GM15510 (cell line): ENCODE data around the gene CCDC12.

Source experiments
- POLR2A ChIP-seq: IDR thresholded peaks from 3 replicates; pipeline ENCODE4 v1.6.1; 2011; ENCODE audit warnings: borderline replicate concordance; ENCODE audit not compliant: insufficient read length; ENCODE audit errors: extremely low read depth

The CCDC12 gene

DNA sequence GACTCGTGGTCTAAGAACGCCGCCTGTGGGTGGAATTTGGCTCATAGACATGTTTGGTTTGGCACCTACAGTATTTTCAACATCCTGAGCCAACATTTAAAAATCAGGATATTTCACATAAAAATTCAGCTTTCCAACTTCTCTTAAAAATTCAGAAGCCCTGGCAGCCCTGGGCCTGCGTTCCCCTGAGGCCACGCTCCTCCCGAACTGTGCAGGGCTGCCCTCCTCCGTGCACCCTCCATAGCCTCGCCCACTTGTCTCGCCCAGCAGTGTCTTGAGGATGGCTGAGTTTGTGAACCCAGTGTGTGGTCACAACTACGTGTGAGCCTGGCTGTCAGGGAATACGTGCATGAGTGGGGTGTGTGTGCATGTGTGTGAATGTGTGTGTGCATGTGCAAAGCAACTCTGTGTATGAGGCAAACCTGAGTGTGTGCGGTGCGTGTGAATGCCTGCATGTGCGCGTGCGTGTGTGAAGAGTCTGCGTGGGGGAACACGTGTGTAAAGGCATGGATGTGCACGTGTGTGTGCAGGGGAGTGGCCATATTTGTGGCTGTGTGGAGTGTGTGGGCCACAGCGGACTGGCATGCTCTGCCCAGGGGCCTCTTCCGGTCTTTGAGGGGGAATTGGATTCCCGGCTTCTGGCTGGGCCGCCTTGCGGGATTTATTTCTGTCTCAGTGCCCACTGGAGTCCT, 68.1 kb downstream of the CCDC12 start:
- no peak for TF ChIP-seq POLR2A

DNA sequence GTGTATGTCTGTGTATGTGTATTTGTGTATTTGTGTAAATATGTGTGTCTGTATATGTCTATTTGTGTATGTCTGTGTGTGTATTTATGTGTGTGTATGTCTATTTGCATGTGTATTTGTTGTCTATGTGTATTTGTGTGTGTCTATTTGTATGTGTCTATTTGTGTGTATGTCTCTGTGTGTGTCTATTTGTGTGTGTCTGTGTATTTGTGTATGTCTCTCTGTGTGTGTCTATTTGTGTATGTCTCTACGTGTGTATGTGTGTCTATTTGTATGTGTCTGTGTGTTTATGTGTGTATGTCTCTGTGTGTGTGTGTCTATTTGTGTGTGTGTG, 68.6 kb downstream of the CCDC12 start:
- TF ChIP-seq POLR2A: no peak

DNA sequence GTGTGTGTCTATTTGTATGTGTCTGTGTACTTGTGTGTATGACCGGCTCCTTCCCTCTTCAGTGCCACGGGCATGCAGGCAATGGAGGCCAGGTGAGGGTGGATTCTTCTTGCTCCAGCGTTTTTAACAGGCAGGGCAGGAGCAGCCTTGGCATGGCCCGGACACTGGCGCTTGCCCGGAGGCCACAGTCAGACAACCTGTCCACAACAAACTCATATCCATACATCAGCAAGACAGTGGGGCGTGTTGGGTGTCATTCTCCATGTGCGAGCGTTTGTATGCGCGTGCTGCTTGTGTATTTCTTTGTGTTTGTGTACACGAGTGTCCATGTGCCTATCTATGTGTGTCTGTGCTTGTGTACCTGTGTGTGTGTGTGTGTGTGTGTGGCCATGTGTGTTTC, 69.3 kb downstream of the CCDC12 start:
- TF ChIP-seq POLR2A: no peak

DNA sequence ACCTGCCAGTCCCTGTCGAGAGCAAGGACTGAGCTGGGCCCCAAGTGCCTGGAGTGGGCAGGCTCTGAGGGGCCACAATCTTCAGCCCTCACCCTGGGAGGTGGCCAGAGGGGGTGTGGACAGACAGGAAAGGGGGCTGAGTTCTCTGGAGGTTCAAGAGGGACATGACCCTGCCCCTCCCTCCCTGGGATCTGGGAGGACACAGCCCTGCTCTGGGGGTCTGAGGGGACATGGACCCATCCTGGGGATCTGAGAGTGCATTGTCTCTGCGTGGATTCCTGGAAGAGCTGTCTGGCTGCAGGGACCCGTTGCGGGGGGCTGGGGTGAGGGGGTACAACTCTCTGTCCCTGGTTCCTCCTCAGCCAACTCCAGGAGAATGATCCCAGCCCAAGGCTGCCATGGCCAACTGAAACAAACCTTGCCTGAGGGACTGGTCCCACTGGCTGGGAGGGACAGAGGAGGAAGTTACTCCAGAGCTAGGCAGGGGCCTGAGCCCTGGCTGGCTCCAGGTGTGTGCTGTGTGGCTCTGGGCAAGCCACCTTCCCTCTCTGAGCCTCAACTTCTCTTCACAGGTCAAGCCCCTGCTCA, 70.0 kb downstream of the CCDC12 start:
- TF ChIP-seq POLR2A: no peak

DNA sequence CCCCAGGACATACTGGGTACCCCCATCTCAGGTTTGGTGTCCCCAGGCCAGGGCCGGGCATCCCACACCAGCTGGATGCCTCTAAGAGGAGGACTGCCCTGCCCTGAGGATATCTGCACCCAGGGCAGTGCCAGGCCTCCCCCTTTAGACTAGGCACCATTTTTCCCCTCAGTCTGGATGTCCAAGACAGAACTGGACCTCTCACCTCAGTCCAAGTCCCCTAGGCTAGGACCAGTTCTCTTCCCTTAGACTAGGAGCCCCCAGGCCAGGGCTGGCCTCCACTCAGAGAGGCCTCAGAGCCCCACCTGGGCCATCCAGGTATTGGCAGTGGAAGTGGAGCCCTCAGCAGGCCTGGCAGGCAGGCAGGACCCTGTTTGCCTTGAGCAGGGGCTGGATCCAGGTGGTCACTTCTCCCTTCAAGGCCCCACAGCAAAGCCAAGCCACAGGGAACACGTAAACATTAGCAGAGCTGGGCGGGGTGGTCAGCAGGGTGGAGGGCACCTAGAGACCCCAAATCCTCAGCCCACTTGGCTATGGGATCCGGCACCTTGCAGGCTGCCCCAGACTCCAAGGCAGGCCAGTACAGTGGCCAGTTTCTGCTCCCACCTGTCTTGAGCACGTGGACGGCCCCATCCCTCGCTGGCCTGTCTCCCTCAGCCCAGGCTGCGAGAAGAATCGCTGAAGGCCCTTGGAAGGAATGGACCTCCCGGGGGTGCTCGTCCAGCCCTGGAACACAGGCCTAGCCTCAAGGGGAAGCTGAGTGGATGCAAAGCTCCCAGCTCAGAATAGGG, 70.7 kb downstream of the CCDC12 start:
- no peak for TF ChIP-seq POLR2A

DNA sequence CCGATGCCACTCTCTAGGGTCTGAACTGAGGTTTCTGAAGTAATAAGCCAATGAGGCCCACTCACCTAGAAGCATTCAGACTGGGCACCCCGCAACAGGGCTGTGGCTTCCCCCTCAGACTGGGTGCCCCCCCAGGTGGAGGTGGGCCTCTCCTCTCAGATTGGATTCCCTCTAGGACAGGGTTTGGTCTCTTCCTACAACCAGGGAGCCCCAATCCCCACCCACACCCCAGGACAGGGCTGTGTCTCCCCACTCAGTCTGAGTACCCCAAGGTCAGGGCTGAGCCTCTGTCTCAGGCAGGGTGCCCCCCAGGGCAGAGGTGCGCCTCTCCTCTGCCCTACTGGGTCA, 71.4 kb downstream of the CCDC12 start:
- no peak for TF ChIP-seq POLR2A

DNA sequence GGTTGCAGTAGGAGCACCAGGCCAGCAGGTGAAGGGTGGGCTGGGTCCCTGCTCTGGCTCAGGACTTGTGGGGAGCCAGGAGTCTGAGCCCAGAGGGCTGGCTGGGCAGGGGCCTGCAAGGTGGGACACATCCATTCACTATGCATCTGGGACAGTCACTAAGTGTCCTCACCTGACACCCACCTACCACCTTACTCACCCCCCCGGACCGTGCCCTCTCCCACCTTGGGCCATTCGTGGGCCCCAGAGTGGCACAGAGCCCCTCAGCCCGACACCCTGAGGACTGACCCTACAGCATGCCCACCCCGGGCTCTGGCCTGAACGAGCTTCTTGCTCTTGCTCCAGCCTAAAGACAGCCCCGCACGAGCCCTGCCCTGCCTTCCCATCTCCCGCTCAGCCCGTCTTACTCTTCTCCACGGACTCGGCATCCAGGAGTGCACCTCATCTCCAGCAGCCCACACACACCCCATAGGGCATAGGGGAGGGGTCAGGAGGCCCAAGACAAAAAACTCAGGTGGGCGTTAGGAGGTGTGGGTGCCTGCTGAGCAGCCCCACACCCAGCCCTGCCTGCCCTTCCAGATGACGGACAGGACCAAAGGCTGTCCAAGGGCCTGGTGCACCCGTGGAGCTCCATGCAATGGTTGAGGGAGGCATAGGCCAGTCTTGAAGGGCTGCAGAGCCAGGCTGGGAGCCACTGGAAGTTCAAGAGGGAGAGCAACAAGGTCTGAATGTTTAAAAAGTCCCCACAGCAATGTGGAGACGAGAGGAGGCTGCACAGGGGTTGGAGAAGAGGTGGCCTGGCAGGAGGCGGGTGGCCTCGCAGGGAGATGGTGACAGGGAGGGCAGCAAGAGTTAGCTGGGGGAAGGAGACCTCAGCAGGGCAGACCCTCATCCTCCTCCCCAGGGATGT, 72.0 kb downstream of the CCDC12 start:
- TF ChIP-seq POLR2A: no peak

DNA sequence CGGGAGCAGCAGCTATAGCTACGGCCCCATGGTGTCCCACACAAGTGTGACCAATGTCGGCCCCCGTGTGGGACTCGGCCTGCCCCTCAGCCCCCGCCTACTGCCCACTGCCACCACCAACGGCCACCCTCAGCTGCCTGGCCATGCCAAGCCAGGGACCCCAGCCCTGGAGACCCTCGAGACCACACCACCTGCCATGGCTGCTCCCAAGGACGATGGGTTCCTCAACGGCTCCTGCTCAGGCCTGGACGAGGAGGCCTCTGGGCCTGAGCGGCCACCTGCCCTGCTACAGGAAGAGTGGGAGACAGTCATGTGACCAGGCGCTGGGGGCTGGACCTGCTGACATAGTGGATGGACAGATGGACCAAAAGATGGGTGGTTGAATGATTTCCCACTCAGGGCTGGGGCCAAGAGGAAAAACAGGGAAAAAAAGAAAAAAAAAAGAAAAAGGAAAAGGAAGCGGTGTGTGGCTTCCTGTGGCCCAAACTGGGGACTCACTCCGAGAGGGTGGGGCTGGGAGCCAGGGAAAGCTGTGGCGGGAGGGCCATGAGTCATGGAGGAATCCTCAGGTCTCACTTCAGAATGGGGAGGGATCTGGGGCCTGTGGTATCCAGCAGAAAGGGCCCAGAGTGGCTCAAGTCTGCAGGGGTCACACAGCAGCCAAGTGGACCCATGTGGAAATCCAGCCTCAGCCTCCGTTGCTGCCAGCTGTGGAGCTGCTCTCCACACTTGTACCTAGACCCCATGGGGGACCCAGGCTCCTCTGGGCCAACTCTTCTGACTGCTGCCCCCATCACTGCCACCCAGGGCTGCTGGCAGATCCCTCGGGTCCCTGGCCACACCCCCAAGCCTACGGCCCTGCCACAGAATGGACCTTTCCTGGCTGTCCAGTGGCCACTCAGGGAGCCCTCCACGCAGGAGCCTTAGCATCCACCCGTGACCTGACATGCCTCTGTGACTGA, 72.9 kb downstream of the CCDC12 start:
- no peak for TF ChIP-seq POLR2A

DNA sequence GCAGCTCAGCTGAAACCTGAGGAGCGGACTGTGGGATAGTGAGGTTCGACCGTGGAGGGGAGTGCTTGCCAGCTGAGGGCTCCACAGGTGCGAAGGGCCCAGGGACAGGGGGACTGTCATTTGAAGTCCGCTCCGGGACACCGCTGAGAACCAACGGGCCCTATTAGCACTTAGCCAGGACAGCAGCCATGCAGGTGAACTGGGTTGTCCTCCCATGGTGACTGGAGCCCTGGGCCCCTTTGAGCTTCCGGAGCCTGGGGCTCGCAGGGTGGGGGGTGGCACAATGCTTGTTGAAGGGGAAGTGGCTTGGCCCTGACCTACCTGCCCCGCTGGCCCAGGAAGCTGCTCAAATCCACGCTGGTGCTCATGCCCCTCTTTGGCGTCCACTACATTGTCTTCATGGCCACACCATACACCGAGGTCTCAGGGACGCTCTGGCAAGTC, 74.3 kb downstream of the CCDC12 start:
- no peak for TF ChIP-seq POLR2A

DNA sequence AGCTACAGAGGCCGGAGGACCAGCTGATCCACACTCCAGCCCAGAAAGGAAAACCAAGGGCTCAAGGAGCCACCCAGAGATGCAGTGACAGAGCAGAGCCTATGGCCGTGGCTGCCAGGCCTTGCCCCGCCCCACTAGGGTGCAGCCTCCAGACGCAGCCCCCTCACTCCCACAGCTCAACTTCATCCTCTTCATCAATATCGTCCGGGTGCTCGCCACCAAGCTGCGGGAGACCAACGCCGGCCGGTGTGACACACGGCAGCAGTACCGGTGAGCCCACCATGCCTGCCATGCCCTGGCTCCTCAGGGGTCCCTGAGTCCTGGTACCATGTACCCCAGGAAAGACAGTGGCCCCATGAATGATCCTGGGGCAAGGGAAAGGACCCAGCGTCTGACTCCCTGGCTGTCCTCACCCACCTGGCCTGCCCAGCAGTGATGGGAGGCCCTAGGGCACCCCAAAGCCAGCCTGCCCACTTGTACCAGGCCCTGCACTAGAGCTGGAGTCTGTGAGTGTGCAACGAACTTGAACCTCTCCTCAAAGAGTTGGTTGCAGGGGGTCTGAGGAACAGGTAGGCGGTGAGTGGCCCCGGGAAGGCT, 74.9 kb downstream of the CCDC12 start:
- no peak for TF ChIP-seq POLR2A

DNA sequence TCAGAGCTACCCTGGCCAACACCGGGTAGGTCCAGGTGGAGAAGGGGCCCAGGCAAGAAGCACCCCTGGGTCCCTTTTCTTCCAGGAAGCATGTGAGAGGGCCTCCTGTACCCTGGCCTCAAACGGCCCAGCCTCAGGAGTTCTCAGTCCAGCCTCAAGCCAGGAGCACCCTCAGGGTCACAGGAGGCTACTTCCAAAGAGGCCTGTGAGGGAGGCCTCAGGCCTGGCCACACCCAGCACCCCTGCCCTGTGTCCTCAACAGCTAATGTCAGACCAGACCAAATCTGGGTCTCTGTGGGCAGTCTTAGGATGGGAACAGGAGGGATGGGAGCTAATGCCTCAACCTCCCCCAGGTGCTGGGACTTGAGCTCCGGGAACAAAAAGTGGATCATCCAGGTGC, 75.5 kb downstream of the CCDC12 start:
- TF ChIP-seq POLR2A: no peak

DNA sequence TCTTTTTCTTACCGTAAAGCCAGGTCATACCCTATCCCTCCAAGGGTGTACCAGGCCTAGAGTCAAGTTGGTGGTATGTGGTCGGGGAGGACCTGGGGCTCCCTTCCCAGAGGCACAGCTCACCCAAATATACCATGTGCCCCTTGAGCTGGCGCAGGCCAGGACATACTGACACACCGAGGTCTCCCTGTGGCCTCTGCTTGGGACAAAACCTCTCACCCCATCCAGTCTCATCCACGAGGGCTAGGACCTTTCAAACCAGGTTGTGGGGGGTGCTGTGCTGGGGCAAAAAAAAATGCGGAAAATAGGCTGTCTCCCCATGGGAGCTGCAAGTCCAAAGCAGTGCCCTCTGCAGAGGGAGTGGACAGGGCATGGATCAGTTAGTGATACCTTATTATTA, 76.2 kb downstream of the CCDC12 start:
- TF ChIP-seq POLR2A: no peak

DNA sequence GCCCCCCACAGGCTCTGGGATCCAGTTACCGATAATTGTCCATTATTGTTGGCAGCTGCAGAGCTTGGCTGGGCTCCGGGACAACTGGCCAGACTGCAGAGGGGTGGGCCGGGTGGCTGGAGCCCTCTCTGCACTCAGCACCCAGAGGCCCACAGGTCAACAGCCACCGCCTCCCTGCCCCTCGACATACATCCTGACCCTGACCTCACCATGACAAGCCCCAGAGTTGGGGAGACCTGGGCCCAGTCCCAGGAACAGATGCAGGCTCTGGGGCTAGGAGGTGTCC, 76.6 kb downstream of the CCDC12 start:
- no peak for TF ChIP-seq POLR2A
